B cell (primary cell): ENCODE results near the gene ATG4B. TPM values are rescaled to one million over a fixed set of nuclear protein-coding genes. Genes with fewer than 3 reads are reported as not detected.

Source experiments
- ATAC-seq: fragments of 200-7000 bp; cut with Tn5 transposase; one replicate; pipeline ENCODE4 v1.10.0; 2021; ENCODE audit warnings: low read depth, mild to moderate bottlenecking, moderate number of reproducible peaks, moderate library complexity
- CTCF ChIA-PET: fragments of 350-600 bp; sonication (Branson Sonifier 250); formaldehyde crosslinking; loops from one replicate; lab custom pipeline; 2021; ENCODE audit warnings: antibody characterized with exemption, inconsistent platforms; lab: Charles Lee
- POLR2A ChIA-PET: fragments of 350-600 bp; sonication (Branson Sonifier 250); formaldehyde crosslinking; loops from one replicate; lab custom pipeline; 2021; ENCODE audit warnings: antibody characterized with exemption; lab: Charles Lee
- DNase-seq: peaks from one replicate; pipeline ENCODE4 v3.0.0; 2013
- H2AFZ ChIP-seq: 2 replicates; pipeline ENCODE4 v1.6.1; 2012; ENCODE audit warnings: mild to moderate bottlenecking, low read depth, low read length; ENCODE audit not compliant: insufficient read depth, poor library complexity, severe bottlenecking
- H3K27ac ChIP-seq, 2 donors: 1 replicate in 1 of 2; 2 replicates in 1 of 2; pipeline ENCODE4 v1.5.1; 2012 to 2013; ENCODE audit warnings: low read length in 2 of 2, mild to moderate bottlenecking in 2 of 2, moderate library complexity in 1 of 2
- H3K27me3 ChIP-seq, 4 experiments: fragments of 200-600 bp in 1 of 4; sonication (generic) in 1 of 4; replicated peaks in 1 of 4; 1 replicate in 2 of 4; 2 replicates in 2 of 4; pipeline versions ENCODE4 v1.6.1 to v1.7.0; 2013 to 2016; ENCODE audit warnings: low read length in 3 of 4, mild to moderate bottlenecking in 2 of 4, mixed read lengths in 1 of 4, moderate library complexity in 1 of 4; ENCODE audit not compliant: insufficient read depth in 4 of 4, control insufficient read depth in 3 of 4; ENCODE audit errors: control extremely low read depth in 1 of 4
- H3K36me3 ChIP-seq, 2 experiments: replicated peaks in 1 of 2; 1 replicate in 1 of 2; 2 replicates in 1 of 2; pipeline versions ENCODE4 v1.6.1 to v1.7.1; 2013; ENCODE audit warnings: low read length in 1 of 2; ENCODE audit not compliant: insufficient read depth in 2 of 2, control insufficient read depth in 1 of 2; ENCODE audit errors: control extremely low read depth in 1 of 2, extremely low read depth in 1 of 2
- H3K4me1 ChIP-seq, 2 donors: fragments of 200-600 bp in 1 of 2; sonication (generic) in 1 of 2; 1 replicate in 1 of 2; 2 replicates in 1 of 2; pipeline versions ENCODE4 v1.5.1 to v1.6.1; 2013 to 2017; ENCODE audit warnings: low read length in 2 of 2; ENCODE audit not compliant: control insufficient read depth in 2 of 2, insufficient read depth in 2 of 2
- H3K4me2 ChIP-seq: replicated peaks from 2 replicates; pipeline ENCODE3; 2012; ENCODE audit warnings: mild to moderate bottlenecking, low read depth, low read length; ENCODE audit not compliant: poor library complexity, severe bottlenecking
- H3K4me3 ChIP-seq, 5 experiments: fragments of 200-600 bp in 1 of 5; sonication (generic) in 1 of 5; 1 replicate in 3 of 5; 2 replicates in 2 of 5; pipeline versions ENCODE4 v1.5.1 to v1.7.0; 2011 to 2016; ENCODE audit warnings: low read length in 4 of 5, mild to moderate bottlenecking in 4 of 5, low read depth in 2 of 5, control low read depth in 1 of 5, moderate library complexity in 1 of 5; ENCODE audit not compliant: insufficient read depth in 1 of 5; ENCODE audit errors: control extremely low read depth in 1 of 5, extremely low read depth in 1 of 5
- H3K79me2 ChIP-seq: fragments of 200-600 bp; sonication (generic); one replicate; pipeline ENCODE4 v1.6.0; 2016; ENCODE audit warnings: low read length; ENCODE audit not compliant: control insufficient read depth, insufficient read depth
- H3K9ac ChIP-seq: fragments of 200-600 bp; sonication (generic); 2 replicates; pipeline ENCODE4 v1.6.1; 2017; ENCODE audit warnings: mild to moderate bottlenecking, low read length, moderate library complexity
- H3K9me3 ChIP-seq, 3 donors: one replicate each; pipeline versions ENCODE4 v1.6.1 to v1.7.1; 2013; ENCODE audit warnings: low read length in 2 of 3; ENCODE audit not compliant: control insufficient read depth in 2 of 3, insufficient read depth in 1 of 3; ENCODE audit errors: control extremely low read depth in 1 of 3
- H4K20me1 ChIP-seq: 2 replicates; pipeline ENCODE4 v1.6.0; 2012; ENCODE audit warnings: mild to moderate bottlenecking, low read length; ENCODE audit not compliant: insufficient read depth, control insufficient read depth, poor library complexity, severe bottlenecking
- H3K27ac Mint-ChIP-seq: one replicate; pipeline ENCODE4 v1.8.0; 2021; ENCODE audit warnings: mixed read lengths
- H3K27me3 Mint-ChIP-seq: one replicate; pipeline ENCODE4 v1.8.0; 2021; ENCODE audit warnings: mixed read lengths
- H3K4me1 Mint-ChIP-seq: one replicate; pipeline ENCODE4 v1.8.0; 2021; ENCODE audit warnings: mixed read lengths
- H3K4me3 Mint-ChIP-seq: one replicate; pipeline ENCODE4 v1.8.0; 2021; ENCODE audit warnings: mixed read lengths
- H3K9me3 Mint-ChIP-seq: one replicate; pipeline ENCODE4 v1.8.0; 2022; ENCODE audit warnings: mixed read lengths; ENCODE audit not compliant: insufficient read depth
- EZH2 ChIP-seq: IDR thresholded peaks from 2 replicates; pipeline ENCODE4 v1.6.1; 2012; ENCODE audit warnings: borderline replicate concordance, low read depth, mild to moderate bottlenecking, moderate library complexity, low read length; ENCODE audit not compliant: insufficient read depth, poor library complexity, severe bottlenecking
- WGBS: methylation state at CpG from one replicate; pipeline ENCODE4 v1.1.5; 2013; ENCODE audit warnings: missing lambda C conversion rate; ENCODE audit not compliant: insufficient coverage; 5-methylcytosine and 5-hydroxymethylcytosine counted together
- intact Hi-C: fragments of 100-400 bp; cut with micrococcal nuclease; formaldehyde crosslinking; loops from one replicate; pipeline ENCODE4 v1.10.0; 2022
- polyA plus RNA-seq: library from polyadenylated mRNA; depleted of rRNA; stranded (reverse); fragments of >200 nt; gene quantifications from 2 replicates; pipeline ENCODE4 v1.2.3, GENCODE V29; 2012
- total RNA-seq, 2 donors: library from RNA; stranded (reverse); fragments of 120-200 nt in 1 of 2; gene quantifications; 1 replicate in 1 of 2; 2 replicates in 1 of 2; pipeline versions ENCODE4 v1.2.3 to v1.2.4, GENCODE V29; 2013 to 2022
- TF ChIP-seq, protein P1 (sequence below): fragments of 200-600 bp; IDR thresholded peaks from one replicate; pipeline ENCODE4 v1.8.0; 2022; ENCODE audit warnings: antibody characterized with exemption, mild to moderate bottlenecking

Gene ATG4B
- total and polyA plus RNA-seq, 2 donors (not counting 1 experiment from before 2014, with no cell fraction given), result 130 TPM

DNA sequence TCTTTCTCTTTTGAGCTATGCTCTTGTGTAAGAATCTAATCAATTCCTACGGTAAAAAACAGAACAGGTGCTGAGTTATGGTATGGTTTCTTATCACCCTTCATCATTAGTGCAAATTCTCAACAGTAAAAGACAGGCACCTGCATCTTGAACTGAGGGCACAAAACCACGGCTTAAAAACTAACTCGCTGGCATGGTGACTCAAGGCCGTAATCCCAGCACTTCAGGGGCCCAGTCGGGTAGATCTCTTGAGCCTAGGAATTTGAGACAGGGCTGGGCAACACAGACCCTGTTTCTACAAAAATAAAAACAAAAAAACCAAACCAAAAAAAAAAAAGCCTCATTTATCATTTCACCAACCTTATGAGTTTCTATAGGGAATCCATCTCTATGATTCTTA lies 33.8 kb upstream of the ATG4B start:
- TF ChIP-seq, protein P1, sequence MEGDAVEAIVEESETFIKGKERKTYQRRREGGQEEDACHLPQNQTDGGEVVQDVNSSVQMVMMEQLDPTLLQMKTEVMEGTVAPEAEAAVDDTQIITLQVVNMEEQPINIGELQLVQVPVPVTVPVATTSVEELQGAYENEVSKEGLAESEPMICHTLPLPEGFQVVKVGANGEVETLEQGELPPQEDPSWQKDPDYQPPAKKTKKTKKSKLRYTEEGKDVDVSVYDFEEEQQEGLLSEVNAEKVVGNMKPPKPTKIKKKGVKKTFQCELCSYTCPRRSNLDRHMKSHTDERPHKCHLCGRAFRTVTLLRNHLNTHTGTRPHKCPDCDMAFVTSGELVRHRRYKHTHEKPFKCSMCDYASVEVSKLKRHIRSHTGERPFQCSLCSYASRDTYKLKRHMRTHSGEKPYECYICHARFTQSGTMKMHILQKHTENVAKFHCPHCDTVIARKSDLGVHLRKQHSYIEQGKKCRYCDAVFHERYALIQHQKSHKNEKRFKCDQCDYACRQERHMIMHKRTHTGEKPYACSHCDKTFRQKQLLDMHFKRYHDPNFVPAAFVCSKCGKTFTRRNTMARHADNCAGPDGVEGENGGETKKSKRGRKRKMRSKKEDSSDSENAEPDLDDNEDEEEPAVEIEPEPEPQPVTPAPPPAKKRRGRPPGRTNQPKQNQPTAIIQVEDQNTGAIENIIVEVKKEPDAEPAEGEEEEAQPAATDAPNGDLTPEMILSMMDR, result no peak
- H3K36me3 ChIP-seq, result peaks cover 0 to 17% of the 10 kb centered on the region in 2 experiments
- no peak overlapping the region for H3K27ac Mint-ChIP-seq
- H4K20me1 ChIP-seq, result peaks cover 6% of the 10 kb centered on the region
- no peak overlapping the region for H3K4me3 Mint-ChIP-seq
- no peaks in the 10 kb centered on the region for H3K27me3 ChIP-seq
- no peaks in the 10 kb centered on the region for H3K27me3 Mint-ChIP-seq
- no peaks in the 10 kb centered on the region for H3K4me1 ChIP-seq
- DNase-seq, result no peak
- H3K27ac ChIP-seq, result no peak overlapping the region
- WGBS, result 100% methylated on average over 3 of the region's 5 CpGs
- H3K9ac ChIP-seq, result no peak overlapping the region
- H3K9me3 ChIP-seq, result no peaks in the 10 kb centered on the region
- no peak overlapping the region for H3K4me3 ChIP-seq
- no peak overlapping the region for H2AFZ ChIP-seq
- peaks cover 8% of the 10 kb centered on the region for H3K79me2 ChIP-seq
- intact Hi-C loops, result no loop called here
- ATAC-seq, result no peak
- peaks cover 4% of the 10 kb centered on the region for H3K4me1 Mint-ChIP-seq
- ChIA-PET POLR2A (no interaction called here), CTCF (no interaction called here)
- no peaks in the 10 kb centered on the region for H3K9me3 Mint-ChIP-seq
- no peak overlapping the region for H3K4me2 ChIP-seq

DNA sequence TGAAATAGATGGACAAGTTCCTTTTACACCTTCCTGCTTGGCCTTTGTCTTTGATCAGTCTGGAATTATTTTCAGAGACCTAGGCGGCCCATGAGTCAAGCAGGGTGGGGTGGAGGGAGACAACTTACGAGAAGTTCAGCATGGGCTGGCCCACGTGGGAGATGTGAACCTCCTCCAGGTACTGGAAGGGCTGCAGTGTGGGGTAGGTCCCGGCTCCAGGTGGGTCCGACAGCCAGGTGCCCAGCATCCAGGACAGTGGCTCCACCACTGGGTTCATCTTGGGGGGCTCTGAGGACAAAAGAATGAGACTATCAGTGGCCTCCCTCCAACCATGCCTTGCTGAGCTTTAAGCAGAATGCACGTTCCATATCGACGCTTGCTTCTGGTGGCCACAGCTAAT lies 31.3 kb upstream of the ATG4B start:
- Mint-ChIP-seq H3K9me3 (no peaks in the 10 kb centered on the region), H3K4me1 (peaks cover 18% of the 10 kb centered on the region), H3K4me3 (no peak overlapping the region), H3K27me3 (no peaks in the 10 kb centered on the region), H3K27ac (no peak overlapping the region)
- peaks cover 23% of the 10 kb centered on the region for H3K79me2 ChIP-seq
- H3K27me3 ChIP-seq, result no peaks in the 10 kb centered on the region
- peaks cover 0 to 17% of the 10 kb centered on the region in 2 experiments for H3K36me3 ChIP-seq
- H3K4me1 ChIP-seq, result peaks cover 8 to 16% of the 10 kb centered on the region in 2 donors
- ATAC-seq (no peak), DNase-seq (no peak)
- no peak for TF ChIP-seq EZH2
- TF ChIP-seq, protein P1, result no peak
- no peak overlapping the region for H2AFZ ChIP-seq
- no peak overlapping the region for H3K4me3 ChIP-seq
- intact Hi-C loops, result no loop called here
- ChIA-PET CTCF (no interaction called here), POLR2A (no interaction called here)
- H3K27ac ChIP-seq, result no peak overlapping the region
- no peak overlapping the region for H3K9ac ChIP-seq
- H4K20me1 ChIP-seq, result peaks cover 21% of the 10 kb centered on the region
- 98% methylated on average over 8 of the region's 8 CpGs for WGBS
- H3K4me2 ChIP-seq, result no peak overlapping the region
- no peaks in the 10 kb centered on the region for H3K9me3 ChIP-seq
